NCI-H1694 (cell line): Measurements from ENCODE around the gene HEPHL1.

Experiments used
- DNase-seq: peaks from one replicate; lab custom pipeline; 2025; lab: John Stamatoyannopoulos, UW

Gene HEPHL1

GRCh38 chr11:94018721-94019120 is 2.4 kb upstream of the HEPHL1 start:
- DNase-seq: no peak

- DNase-seq: no peak
Observed at GRCh38 chr11:94023856-94024255, 2.7 kb downstream of the HEPHL1 start.

GRCh38 chr11:94024547-94024946 is 3.4 kb downstream of the HEPHL1 start:
- DNase-seq: no peak

GRCh38 chr11:94025690-94026394 is 4.7 kb downstream of the HEPHL1 start:
- DNase-seq: no peak

GRCh38 chr11:94027210-94027609 is 6.1 kb downstream of the HEPHL1 start:
- DNase-seq: no peak

- no peak for DNase-seq
Observed at GRCh38 chr11:94028436-94028835, 7.3 kb downstream of the HEPHL1 start.

- no peak for DNase-seq
Observed at GRCh38 chr11:94030059-94030458, 8.9 kb downstream of the HEPHL1 start.

GRCh38 chr11:94031625-94032024 is 10.5 kb downstream of the HEPHL1 start:
- DNase-seq: no peak

- DNase-seq: no peak
Observed at GRCh38 chr11:94032066-94032465, 10.9 kb downstream of the HEPHL1 start.

- no peak for DNase-seq
Observed at GRCh38 chr11:94032725-94033124, 11.6 kb downstream of the HEPHL1 start.

- DNase-seq: no peak
Observed at GRCh38 chr11:94034207-94034606, 13.1 kb downstream of the HEPHL1 start.

- DNase-seq: no peak
Observed at GRCh38 chr11:94036096-94036495, 14.9 kb downstream of the HEPHL1 start.

GRCh38 chr11:94043241-94043640 is 22.1 kb downstream of the HEPHL1 start:
- no peak for DNase-seq

- no peak for DNase-seq
Observed at GRCh38 chr11:94046796-94047195, 25.6 kb downstream of the HEPHL1 start.

GRCh38 chr11:94048032-94048709 is 27.0 kb downstream of the HEPHL1 start:
- no peak for DNase-seq

- DNase-seq: no peak
Observed at GRCh38 chr11:94049351-94049750, 28.2 kb downstream of the HEPHL1 start.

- no peak for DNase-seq
Observed at GRCh38 chr11:94058630-94059029, 37.5 kb downstream of the HEPHL1 start.

- DNase-seq: no peak
Observed at GRCh38 chr11:94059065-94059464, 37.9 kb downstream of the HEPHL1 start.

- DNase-seq: no peak
Observed at GRCh38 chr11:94060401-94060800, 39.2 kb downstream of the HEPHL1 start.

GRCh38 chr11:94062360-94062759 is 41.2 kb downstream of the HEPHL1 start:
- DNase-seq: no peak

- no peak for DNase-seq
Observed at GRCh38 chr11:94066901-94067429, 45.8 kb downstream of the HEPHL1 start.

- DNase-seq: no peak
Observed at GRCh38 chr11:94068764-94069163, 47.6 kb downstream of the HEPHL1 start.

GRCh38 chr11:94077552-94078293 is 56.6 kb downstream of the HEPHL1 start:
- no peak for DNase-seq
